Cardiac fibroblast (primary cell): ENCODE measurements around the gene DTD1.

Experiments
- DNase-seq, 2 donors: peaks; one replicate each; pipeline versions ENCODE4 v3.0.0 to v3.0.0-alpha.2; 2010; ENCODE audit warnings: low read depth in 2 of 2
- H3K4me3 ChIP-seq, 2 donors: replicated peaks in 1 of 2; 1 replicate in 1 of 2; 2 replicates in 1 of 2; pipeline ENCODE4 v1.5.1; 2011; ENCODE audit warnings: low read depth in 2 of 2, low read length in 2 of 2, mild to moderate bottlenecking in 2 of 2, moderate library complexity in 1 of 2
- CTCF ChIP-seq: IDR thresholded peaks from one replicate; pipeline ENCODE4 v1.5.1; 2011; ENCODE audit warnings: low read depth, mild to moderate bottlenecking, low read length, inconsistent platforms

DTD1 gene

DNA sequence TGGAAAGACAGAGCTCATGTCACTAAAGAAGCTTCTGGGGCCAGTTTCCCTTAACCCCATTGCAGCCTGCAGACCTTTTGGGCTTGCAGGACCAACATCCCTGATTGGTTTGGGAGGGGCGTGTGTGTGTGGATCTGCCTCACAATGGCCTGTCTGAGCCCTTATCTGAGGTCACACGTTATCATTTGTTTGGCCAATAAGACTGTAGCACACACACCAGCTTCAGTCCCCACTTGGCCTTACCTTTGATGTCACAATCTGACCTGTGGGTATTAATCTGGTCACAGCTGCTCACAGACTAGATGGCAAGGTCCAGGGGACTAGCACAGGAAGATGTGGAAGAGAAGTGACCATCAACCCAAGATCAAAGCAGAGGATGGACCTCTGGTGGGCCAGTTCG, 225.6 kb downstream of the DTD1 start, which contains the start of gene SCP2D1:
Gene SCP2D1, plus strand, starts transcription at position 301 of the 400 bp plus-strand sequence. Its CDS starts 33 bp downstream, at position 334.
- DNase-seq, result no peak
- no peak for TF ChIP-seq CTCF
- no peak within 1 kb of the TSS for H3K4me3 ChIP-seq

GRCh38 chr20:18815194-18815942, 227.5 kb downstream of the DTD1 start:
- no peak overlapping the region for H3K4me3 ChIP-seq
- TF ChIP-seq CTCF, result no peak
- DNase-seq, result no peak
